Epithelial cell of proximal tubule (primary cell): ENCODE data around the gene GAPDHS. TPM values are rescaled to one million over a fixed set of nuclear protein-coding genes. Genes with fewer than 3 reads are reported as not detected.

Experiments
- DNase-seq: peaks from one replicate; pipeline ENCODE4 v3.0.0-alpha.2; 2011; ENCODE audit warnings: low read depth
- H3K4me3 ChIP-seq: 2 replicates; pipeline ENCODE4 v1.5.1; 2011; ENCODE audit warnings: low read depth, mild to moderate bottlenecking, low read length
- CTCF ChIP-seq: conservative IDR thresholded peaks from 2 replicates; pipeline ENCODE4 v1.5.1; 2012; ENCODE audit warnings: low read depth, mild to moderate bottlenecking, low read length
- total RNA-seq: library from RNA; depleted of rRNA; stranded (reverse); fragments of >200 nt; gene quantifications from 2 replicates; pipeline ENCODE4 v1.2.3, GENCODE V29; 2015

Gene GAPDHS
- total RNA-seq, 1 donor from 2014 or later, result not detected

- no peak for TF ChIP-seq CTCF
- H3K4me3 ChIP-seq, result no peak overlapping the region
- no peak for DNase-seq
These were observed 33.5 kb downstream of the GAPDHS start for GRCh38 chr19:35566738-35567137.

GRCh38 chr19:35569281-35569781 is 36.1 kb downstream of the GAPDHS start:
- H3K4me3 ChIP-seq, result no peak overlapping the region
- DNase-seq, result no peak
- no peak for TF ChIP-seq CTCF

- TF ChIP-seq CTCF, result no peak
- H3K4me3 ChIP-seq, result no peak overlapping the region
- DNase-seq, result no peak
These were observed 38.2 kb downstream of the GAPDHS start for GRCh38 chr19:35571406-35571965.

- no peak for DNase-seq
- no peak overlapping the region for H3K4me3 ChIP-seq
- TF ChIP-seq CTCF, result no peak
These were observed 44.7 kb downstream of the GAPDHS start for GRCh38 chr19:35577918-35578317.

- no peak for DNase-seq
- TF ChIP-seq CTCF, result no peak
- no peak overlapping the region for H3K4me3 ChIP-seq
These were observed 45.5 kb downstream of the GAPDHS start for GRCh38 chr19:35578707-35579106.

- no peak for TF ChIP-seq CTCF
- no peak for DNase-seq
These were observed 49.5 kb downstream of the GAPDHS start for GRCh38 chr19:35582760-35583159.

GRCh38 chr19:35585848-35586247 is 52.6 kb downstream of the GAPDHS start, which contains the start of gene PMIS2:
TSS of gene PMIS2 (plus strand) at chr19:35586173. CDS start at chr19:35586260, 87 bp downstream.
- no peak for TF ChIP-seq CTCF
- DNase-seq, result no peak
- H3K4me3 ChIP-seq, result no peak within 1 kb of the TSS

More at GRCh38 chr19:35582760-35583159, 49.5 kb downstream of the GAPDHS start:
- H3K4me3 ChIP-seq, result no peak overlapping the region
